ENCODE measurements around the gene CCNJL.

The CCNJL gene

GRCh38 chr5:160291467-160291866 is 20.9 kb downstream of the CCNJL start:
- DNase-seq = no peak

GRCh38 chr5:160290751-160291150 is 21.6 kb downstream of the CCNJL start:
- no peak for DNase-seq

GRCh38 chr5:160289721-160290120 is 22.6 kb downstream of the CCNJL start:
- no peak for DNase-seq

- no peak for DNase-seq
Observed at GRCh38 chr5:160289356-160289651, 23.1 kb downstream of the CCNJL start.

GRCh38 chr5:160287378-160288051 is 24.8 kb downstream of the CCNJL start:
- DNase-seq = peak; percentile 51

- DNase-seq = no peak
Observed at GRCh38 chr5:160286947-160287346, 25.4 kb downstream of the CCNJL start.

- DNase-seq = no peak
Observed at GRCh38 chr5:160285316-160285715, 27.0 kb downstream of the CCNJL start.

- no peak for DNase-seq
Observed at GRCh38 chr5:160284291-160284873, 28.0 kb downstream of the CCNJL start.

- no peak for DNase-seq
Observed at GRCh38 chr5:160281275-160281674, 31.1 kb downstream of the CCNJL start.

GRCh38 chr5:160280384-160281095 is 31.8 kb downstream of the CCNJL start:
- DNase-seq = no peak

GRCh38 chr5:160278343-160278742 is 34.0 kb downstream of the CCNJL start:
- no peak for DNase-seq

- no peak for DNase-seq
Observed at GRCh38 chr5:160274483-160274931, 37.9 kb downstream of the CCNJL start.

GRCh38 chr5:160272889-160273288 is 39.5 kb downstream of the CCNJL start:
- no peak for DNase-seq

GRCh38 chr5:160272264-160272663 is 40.1 kb downstream of the CCNJL start:
- no peak for DNase-seq

GRCh38 chr5:160271836-160272235 is 40.5 kb downstream of the CCNJL start:
- DNase-seq = no peak

GRCh38 chr5:160271396-160271795 is 41.0 kb downstream of the CCNJL start:
- DNase-seq = peak; percentile 62

GRCh38 chr5:160270704-160271103 is 41.7 kb downstream of the CCNJL start:
- DNase-seq = no peak

GRCh38 chr5:160269017-160269416 is 43.3 kb downstream of the CCNJL start:
- DNase-seq = no peak

GRCh38 chr5:160268121-160268520 is 44.2 kb downstream of the CCNJL start:
- DNase-seq = no peak

- no peak for DNase-seq
Observed at GRCh38 chr5:160266752-160267345, 45.5 kb downstream of the CCNJL start.

GRCh38 chr5:160266044-160266443 is 46.3 kb downstream of the CCNJL start:
- DNase-seq = no peak

GRCh38 chr5:160263326-160263855 is 49.0 kb downstream of the CCNJL start:
- no peak for DNase-seq
